HUES48 (cell line): Measurements from ENCODE around the gene CDKN2A.

Experiments used
- H3K27ac ChIP-seq: one replicate; pipeline ENCODE4 v1.7.0; 2013; ENCODE audit warnings: low read depth, low read length, inconsistent platforms
- H3K27me3 ChIP-seq: 2 replicates; pipeline ENCODE4 v1.6.1; 2013; ENCODE audit warnings: mild to moderate bottlenecking, low read length; ENCODE audit not compliant: control insufficient read depth, insufficient read depth
- H3K36me3 ChIP-seq: 2 replicates; pipeline ENCODE4 v1.6.1; 2013; ENCODE audit warnings: low read length; ENCODE audit not compliant: control insufficient read depth, insufficient read depth
- H3K4me1 ChIP-seq: 2 replicates; pipeline ENCODE4 v1.6.1; 2013; ENCODE audit warnings: mild to moderate bottlenecking, low read length; ENCODE audit not compliant: control insufficient read depth, insufficient read depth
- H3K4me3 ChIP-seq: 2 replicates; pipeline ENCODE4 v1.5.1; 2013; ENCODE audit warnings: mild to moderate bottlenecking, low read depth, low read length
- H3K9ac ChIP-seq: 2 replicates; pipeline ENCODE4 v1.6.1; 2013; ENCODE audit warnings: mild to moderate bottlenecking, low read depth, low read length, moderate library complexity
- H3K9me3 ChIP-seq: 2 replicates; pipeline ENCODE4 v1.6.1; 2013; ENCODE audit warnings: low read length; ENCODE audit not compliant: control insufficient read depth, insufficient read depth

Gene CDKN2A

DNA sequence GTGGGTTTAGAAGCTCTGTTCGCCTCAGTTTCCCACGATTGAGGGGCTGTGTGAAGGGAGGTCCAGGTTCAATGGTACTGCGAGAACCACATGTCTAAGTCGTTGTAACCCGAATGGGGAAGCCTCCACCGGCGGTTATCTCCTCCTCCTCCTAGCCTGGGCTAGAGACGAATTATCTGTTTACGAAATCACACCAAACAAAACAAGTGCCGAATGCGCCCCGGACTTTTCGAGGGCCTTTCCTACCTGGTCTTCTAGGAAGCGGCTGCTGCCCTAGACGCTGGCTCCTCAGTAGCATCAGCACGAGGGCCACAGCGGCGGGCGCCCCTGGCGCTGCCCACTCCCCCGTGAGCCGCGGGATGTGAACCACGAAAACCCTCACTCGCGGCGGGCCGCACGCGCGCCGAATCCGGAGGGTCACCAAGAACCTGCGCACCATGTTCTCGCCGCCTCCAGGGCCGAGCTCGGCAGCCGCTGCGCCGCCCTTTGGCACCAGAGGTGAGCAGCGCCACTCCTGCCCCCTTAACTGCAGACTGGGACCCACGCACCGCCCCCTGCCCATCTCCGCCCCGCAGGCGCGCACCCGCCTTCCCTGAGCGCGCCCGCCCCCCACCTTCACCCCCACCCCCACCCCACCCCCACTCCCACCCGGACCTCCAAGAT lies at the start of gene CDKN2A:
Gene CDKN2A, minus strand, starts transcription at position 500 of the 663 bp plus-strand sequence.
- Histone ChIP-seq H3K27ac (no peak within 1 kb of the TSS), H3K9me3 (no peaks in the 10 kb centered on the region), H3K27me3 (peaks cover 96% of the 10 kb centered on the region), H3K36me3 (no peaks in the 10 kb centered on the region), H3K4me1 (peaks cover 49% of the 10 kb centered on the region), H3K9ac (no peak within 1 kb of the TSS), H3K4me3 (peak within 1 kb of the TSS; percentile 76)

DNA sequence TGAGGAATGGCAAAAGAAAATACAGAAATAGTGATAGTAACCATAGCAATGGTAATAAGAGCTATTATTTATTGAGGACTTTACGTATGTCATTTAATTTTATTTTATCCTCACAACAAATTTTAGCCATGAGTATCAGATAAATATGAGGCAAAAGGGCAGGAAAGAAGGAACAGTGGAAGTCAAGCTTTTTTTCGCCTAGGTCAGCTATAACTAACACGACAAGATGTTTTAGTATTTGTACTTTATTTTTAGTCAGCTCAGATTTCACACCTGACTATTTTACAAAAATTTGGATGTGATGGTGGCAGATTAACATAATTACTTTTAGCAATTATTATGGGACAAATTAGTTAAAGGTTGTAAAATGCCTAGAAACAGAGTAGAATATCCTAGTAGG lies 49.7 kb upstream of the CDKN2A start:
- no peak overlapping the region for H3K9ac ChIP-seq
- H3K4me1 ChIP-seq = peaks cover 5% of the 10 kb centered on the region; the same call in 1 of the 2 replicates
- H3K4me3 ChIP-seq = no peak overlapping the region
- H3K9me3 ChIP-seq = no peaks in the 10 kb centered on the region
- H3K27me3 ChIP-seq = no peaks in the 10 kb centered on the region
- no peak overlapping the region for H3K27ac ChIP-seq
- no peaks in the 10 kb centered on the region for H3K36me3 ChIP-seq

DNA sequence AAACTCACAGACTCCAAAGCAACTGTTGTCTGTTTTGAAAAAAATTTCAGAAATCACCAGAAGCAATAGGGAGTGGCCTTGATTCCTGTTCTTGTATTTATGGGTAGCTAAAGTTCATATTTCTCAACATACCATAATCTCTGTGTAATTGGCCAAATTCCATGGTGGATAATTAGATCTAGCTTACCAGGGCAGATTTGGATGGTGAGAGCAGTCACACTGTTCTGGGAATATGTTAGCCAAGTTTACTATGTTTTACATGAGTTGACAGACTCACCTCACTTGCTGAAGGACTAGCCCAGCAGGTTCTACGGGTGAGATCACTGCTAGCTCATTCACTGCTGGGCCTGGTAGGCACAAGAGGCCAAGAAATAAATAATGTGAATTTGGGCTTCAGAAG lies 47.6 kb upstream of the CDKN2A start:
- H3K4me1 ChIP-seq = peaks cover 6% of the 10 kb centered on the region; the same call in 1 of the 2 replicates
- H3K36me3 ChIP-seq = no peaks in the 10 kb centered on the region
- H3K27ac ChIP-seq = no peak overlapping the region

DNA sequence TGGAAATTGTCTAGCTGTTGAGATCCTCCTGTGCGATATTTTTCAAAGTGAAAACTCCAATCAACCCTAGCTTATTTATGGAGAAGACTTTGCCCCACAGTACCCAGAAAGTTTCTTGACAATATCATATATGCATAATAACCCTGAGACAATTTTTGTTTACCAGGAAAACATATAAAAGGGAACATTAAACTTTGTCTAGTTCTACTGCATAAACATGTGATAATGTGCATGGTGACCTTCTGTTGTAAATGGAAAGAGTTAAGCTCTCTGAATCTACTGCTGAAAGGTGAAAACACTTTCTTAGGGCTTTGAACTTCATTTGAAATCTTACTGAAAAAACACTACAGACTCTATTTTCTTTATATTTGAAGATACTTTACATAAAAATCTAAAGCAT lies 47.2 kb upstream of the CDKN2A start:
- no peak overlapping the region for H3K9ac ChIP-seq
- no peak overlapping the region for H3K4me3 ChIP-seq
- no peak overlapping the region for H3K27ac ChIP-seq
- H3K27me3 ChIP-seq = no peaks in the 10 kb centered on the region
- H3K36me3 ChIP-seq = no peaks in the 10 kb centered on the region
- no peaks in the 10 kb centered on the region for H3K9me3 ChIP-seq
- H3K4me1 ChIP-seq = peaks cover 6% of the 10 kb centered on the region; the same call in 1 of the 2 replicates

More for the DNA sequence above, 47.6 kb upstream of the CDKN2A start:
- Histone ChIP-seq H3K4me3 (no peak overlapping the region), H3K27me3 (no peaks in the 10 kb centered on the region), H3K9ac (no peak overlapping the region), H3K9me3 (no peaks in the 10 kb centered on the region)

DNA sequence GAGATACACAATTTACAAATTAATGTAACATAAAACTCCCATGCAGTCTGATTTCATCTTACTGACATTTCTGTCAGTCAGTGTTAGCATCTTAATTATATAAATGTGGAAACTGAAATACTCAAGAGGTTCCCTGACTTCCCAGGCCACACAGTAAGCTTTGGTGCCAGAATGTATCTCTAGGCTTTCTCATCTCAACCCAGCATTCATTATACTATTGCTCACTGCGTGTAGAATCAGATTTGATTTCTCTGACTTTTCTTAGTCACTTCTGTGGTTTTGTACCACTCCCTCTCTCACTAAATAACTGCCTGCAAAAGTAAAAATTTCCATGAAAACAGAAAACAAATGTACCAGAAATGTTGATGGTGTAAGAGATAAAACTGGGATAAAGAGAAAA lies 46.6 kb upstream of the CDKN2A start:
- Histone ChIP-seq H3K27me3 (no peaks in the 10 kb centered on the region), H3K9me3 (no peaks in the 10 kb centered on the region), H3K4me1 (peaks cover 6% of the 10 kb centered on the region; the same call in 1 of the 2 replicates), H3K27ac (no peak overlapping the region), H3K9ac (no peak overlapping the region), H3K4me3 (no peak overlapping the region), H3K36me3 (no peaks in the 10 kb centered on the region)

DNA sequence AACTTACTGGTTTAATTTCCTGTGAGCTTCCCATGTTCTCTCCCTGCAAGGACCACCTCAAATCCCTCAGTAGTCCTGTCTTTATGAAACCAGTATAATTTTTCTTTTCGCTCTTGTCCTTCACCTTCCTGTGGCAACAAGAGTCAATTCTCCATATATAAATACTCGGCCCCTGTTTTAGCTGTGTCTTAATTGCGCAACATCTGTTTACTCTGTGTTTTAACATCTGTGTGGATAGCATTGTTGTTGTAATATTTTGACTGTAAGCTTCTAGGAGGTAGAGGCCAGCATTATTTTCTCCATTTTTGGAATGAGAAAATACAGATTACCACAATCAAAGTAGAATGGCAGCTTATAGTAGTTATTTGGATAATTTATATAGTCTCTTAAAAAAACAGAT lies 45.1 kb upstream of the CDKN2A start:
- H3K4me3 ChIP-seq = no peak overlapping the region
- H3K27ac ChIP-seq = no peak overlapping the region
- peaks cover 6% of the 10 kb centered on the region; the same call in 1 of the 2 replicates for H3K4me1 ChIP-seq

DNA sequence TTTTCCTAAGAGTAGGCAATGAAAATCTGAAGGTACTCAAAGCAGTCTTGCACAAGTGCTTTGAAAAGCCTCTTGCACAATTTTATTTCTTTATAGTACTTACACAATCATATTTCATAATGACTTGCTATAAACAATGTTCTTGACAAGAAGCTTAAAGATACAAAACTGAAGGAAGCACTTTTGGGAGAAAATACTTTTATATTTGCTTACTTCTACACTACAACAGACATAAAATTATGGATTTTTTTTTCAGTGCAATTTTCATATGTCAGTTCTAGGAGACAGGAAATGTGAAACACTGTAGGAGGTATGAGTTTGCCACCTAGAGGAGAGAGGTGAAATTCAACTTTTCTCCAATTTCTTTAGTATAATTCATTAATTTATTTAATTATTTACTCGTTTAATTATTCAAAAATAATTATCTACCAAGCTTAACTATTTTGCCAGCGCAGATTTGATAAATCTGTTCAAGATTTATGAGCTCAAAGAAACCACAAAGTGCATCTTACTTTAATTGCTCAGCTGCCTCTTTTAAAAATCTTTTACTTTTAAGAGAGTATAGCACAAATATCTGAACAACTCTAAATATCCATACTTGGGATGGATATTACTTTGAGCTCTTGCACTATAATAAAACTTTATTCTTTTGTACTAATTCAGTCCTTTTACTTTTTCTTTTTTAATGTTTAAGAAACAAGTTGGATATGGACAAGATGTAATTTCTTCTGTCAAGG lies 43.9 kb upstream of the CDKN2A start:
- H3K9ac ChIP-seq = no peak overlapping the region
- H3K9me3 ChIP-seq = no peaks in the 10 kb centered on the region
- H3K27ac ChIP-seq = no peak overlapping the region
- no peaks in the 10 kb centered on the region for H3K27me3 ChIP-seq
- H3K36me3 ChIP-seq = no peaks in the 10 kb centered on the region
- peaks cover 6% of the 10 kb centered on the region; the same call in 1 of the 2 replicates for H3K4me1 ChIP-seq
- H3K4me3 ChIP-seq = no peak overlapping the region

More for the DNA sequence above, 45.1 kb upstream of the CDKN2A start:
- H3K9ac ChIP-seq = no peak overlapping the region
- no peaks in the 10 kb centered on the region for H3K27me3 ChIP-seq
- no peaks in the 10 kb centered on the region for H3K9me3 ChIP-seq
- no peaks in the 10 kb centered on the region for H3K36me3 ChIP-seq

DNA sequence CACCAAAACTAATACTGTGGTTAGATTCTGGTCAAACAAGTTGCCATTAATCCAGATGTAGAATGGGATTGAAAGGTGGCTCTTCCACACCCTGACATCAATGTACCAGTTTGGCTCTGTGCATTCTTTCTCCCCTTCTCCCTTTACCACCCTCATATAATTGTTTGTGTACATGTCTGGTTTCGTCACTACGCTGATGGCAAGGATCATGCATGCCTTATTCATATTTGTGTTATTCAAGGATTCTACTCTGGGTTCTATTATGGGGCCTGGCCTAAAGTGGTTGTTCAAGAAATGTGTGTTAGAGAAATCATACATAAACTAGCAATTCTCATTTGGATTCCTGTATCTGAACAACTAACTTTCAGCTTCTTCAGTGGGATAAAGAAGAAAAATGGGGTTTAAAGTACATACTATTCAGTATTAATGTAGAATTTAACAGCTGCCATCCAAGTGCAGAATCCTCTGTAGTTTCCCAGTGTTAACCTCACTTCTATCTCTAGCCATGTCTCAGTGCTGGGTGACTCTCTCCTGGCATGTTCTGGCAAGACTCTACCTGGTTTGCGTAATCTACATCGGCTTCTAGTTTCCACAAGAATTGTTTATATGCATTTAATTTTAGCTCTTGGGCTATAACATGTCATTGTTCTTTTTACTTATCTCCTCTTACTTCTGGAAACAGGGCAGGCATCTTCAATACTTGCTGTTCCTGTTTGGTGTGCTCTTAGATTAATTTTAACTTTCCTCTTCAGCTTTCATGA lies 42.9 kb upstream of the CDKN2A start:
- Histone ChIP-seq H3K36me3 (no peaks in the 10 kb centered on the region), H3K4me1 (peaks cover 6% of the 10 kb centered on the region; the same call in 1 of the 2 replicates), H3K4me3 (no peak overlapping the region), H3K27ac (no peak overlapping the region), H3K9ac (no peak overlapping the region), H3K27me3 (no peaks in the 10 kb centered on the region), H3K9me3 (no peaks in the 10 kb centered on the region)

DNA sequence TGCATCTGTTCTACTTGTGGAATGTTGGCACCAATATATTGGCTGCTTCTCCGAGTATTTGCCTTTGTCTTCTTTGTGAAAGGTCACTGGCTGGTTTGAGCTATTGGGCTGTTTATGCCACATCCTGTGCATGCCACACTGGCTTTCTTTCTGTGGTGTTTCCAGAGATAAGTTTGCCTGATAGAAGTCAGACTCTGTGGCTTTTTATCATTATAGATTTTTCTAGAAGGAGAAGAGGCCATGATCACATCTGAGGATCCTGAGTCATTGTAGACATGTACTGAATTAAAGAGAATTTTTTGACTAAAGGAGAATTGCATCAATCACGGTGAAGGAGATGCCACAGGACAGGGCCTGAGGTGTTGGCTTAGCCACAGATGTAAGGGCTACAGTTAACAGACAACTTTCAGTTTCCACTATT lies 41.4 kb upstream of the CDKN2A start:
- no peak overlapping the region for H3K27ac ChIP-seq
- peaks cover 6% of the 10 kb centered on the region; the same call in 1 of the 2 replicates for H3K4me1 ChIP-seq
- H3K36me3 ChIP-seq = no peaks in the 10 kb centered on the region
- H3K9me3 ChIP-seq = no peaks in the 10 kb centered on the region
- no peak overlapping the region for H3K4me3 ChIP-seq
- H3K27me3 ChIP-seq = no peaks in the 10 kb centered on the region
- no peak overlapping the region for H3K9ac ChIP-seq

DNA sequence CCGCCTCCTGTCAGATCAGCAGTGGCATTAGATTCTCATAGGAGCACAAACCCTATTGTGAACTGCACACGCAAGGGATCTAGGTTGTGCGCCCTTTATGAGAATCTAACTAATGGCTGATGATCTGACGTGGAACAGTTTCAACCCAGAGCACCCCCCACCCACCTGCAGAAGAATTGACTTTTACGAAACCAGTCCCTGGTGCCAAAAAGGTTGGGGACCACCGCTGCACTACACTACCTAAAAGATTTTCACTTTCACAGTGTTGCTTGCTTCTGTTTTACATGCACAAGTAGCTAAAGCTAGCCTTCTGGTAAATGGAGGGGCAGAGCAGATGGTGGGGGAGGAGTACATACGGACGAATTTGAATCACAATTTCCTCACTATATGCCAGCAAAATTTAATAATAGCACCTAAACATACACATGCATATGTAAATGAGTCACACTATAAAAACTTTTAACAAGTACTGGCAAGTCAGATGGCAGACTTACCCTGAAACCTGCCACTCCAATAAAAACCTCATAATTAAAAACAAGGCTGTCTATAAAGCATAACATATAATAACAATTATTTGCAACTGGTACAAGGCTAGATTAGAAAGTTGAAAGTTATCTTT lies 38.9 kb upstream of the CDKN2A start:
- H3K9ac ChIP-seq = no peak overlapping the region
- H3K27ac ChIP-seq = no peak overlapping the region

More for the DNA sequence above, 38.9 kb upstream of the CDKN2A start:
- H3K4me1 ChIP-seq = peaks cover 7% of the 10 kb centered on the region
- H3K4me3 ChIP-seq = no peak overlapping the region
- H3K27me3 ChIP-seq = no peaks in the 10 kb centered on the region
- H3K36me3 ChIP-seq = no peaks in the 10 kb centered on the region
- H3K9me3 ChIP-seq = no peaks in the 10 kb centered on the region
